Measurements from ENCODE around the gene ITGAX.
"Not testable (repeated sequence)": the region's sequence is repeated elsewhere in the genome, so short reads cannot be mapped to it uniquely, and the experiment has no call there.

Gene ITGAX

GRCh38 chr16:31333686-31334649, 21.0 kb upstream of the ITGAX start:
- no peak for TF ChIP-seq ZNF274 (IDR thresholded peaks at IDR 0.05; ENCODE audit: low read depth, low read length)
- no peak overlapping the region for H3K4me3 ChIP-seq (ENCODE audit: low read length)

GRCh38 chr16:31334934-31335333, 20.0 kb upstream of the ITGAX start:
- TF ChIP-seq ZNF274 (IDR thresholded peaks at IDR 0.05; ENCODE audit: low read depth, low read length), result no peak
- H3K4me3 ChIP-seq (ENCODE audit: low read length), result no peak overlapping the region

- no peak overlapping the region for H3K4me3 ChIP-seq (ENCODE audit: low read length)
- no peak for TF ChIP-seq ZNF274 (IDR thresholded peaks at IDR 0.05; ENCODE audit: low read depth, low read length)
These were observed 19.5 kb upstream of the ITGAX start for GRCh38 chr16:31335431-31335830.

- H3K4me3 ChIP-seq (ENCODE audit: low read length), result not testable (repeated sequence)
These were observed 16.8 kb upstream of the ITGAX start for GRCh38 chr16:31338166-31338685.

GRCh38 chr16:31344712-31345111, 10.3 kb upstream of the ITGAX start:
- no peak overlapping the region for H3K4me3 ChIP-seq (ENCODE audit: low read length)
- no peak for TF ChIP-seq ZNF274 (IDR thresholded peaks at IDR 0.05; ENCODE audit: low read depth, low read length)

- H3K4me3 ChIP-seq (ENCODE audit: low read length), result no peak overlapping the region
- no peak for TF ChIP-seq ZNF274 (IDR thresholded peaks at IDR 0.05; ENCODE audit: low read depth, low read length)
These were observed 7.5 kb upstream of the ITGAX start for GRCh38 chr16:31347445-31347844.

GRCh38 chr16:31348579-31348978, 6.4 kb upstream of the ITGAX start:
- TF ChIP-seq ZNF274 (IDR thresholded peaks at IDR 0.05; ENCODE audit: low read depth, low read length), result no peak
- H3K4me3 ChIP-seq (ENCODE audit: low read length), result no peak overlapping the region

GRCh38 chr16:31350275-31351005, 4.5 kb upstream of the ITGAX start:
- no peak overlapping the region for H3K4me3 ChIP-seq (ENCODE audit: low read length)
- TF ChIP-seq ZNF274 (IDR thresholded peaks at IDR 0.05; ENCODE audit: low read depth, low read length), result no peak

- no peak for TF ChIP-seq ZNF274 (IDR thresholded peaks at IDR 0.05; ENCODE audit: low read depth, low read length)
- no peak overlapping the region for H3K4me3 ChIP-seq (ENCODE audit: low read length)
These were observed 3.6 kb upstream of the ITGAX start for GRCh38 chr16:31351246-31351941.

GRCh38 chr16:31351942-31352325, 3.0 kb upstream of the ITGAX start:
- H3K4me3 ChIP-seq (ENCODE audit: low read length), result no peak overlapping the region
- no peak for TF ChIP-seq ZNF274 (IDR thresholded peaks at IDR 0.05; ENCODE audit: low read depth, low read length)

- no peak overlapping the region for H3K4me3 ChIP-seq (ENCODE audit: low read length)
- TF ChIP-seq ZNF274 (IDR thresholded peaks at IDR 0.05; ENCODE audit: low read depth, low read length), result no peak
These were observed 2.4 kb upstream of the ITGAX start for GRCh38 chr16:31352376-31353115.

- TF ChIP-seq ZNF274 (IDR thresholded peaks at IDR 0.05; ENCODE audit: low read depth, low read length), result no peak
- H3K4me3 ChIP-seq (ENCODE audit: low read length), result no peak overlapping the region
These were observed 590 bp downstream of the ITGAX start for GRCh38 chr16:31355431-31356100.

All from GM08714 (cell line).